ENCODE results near the gene PDE8A. TPM values are rescaled to one million over a fixed set of nuclear protein-coding genes. Genes with fewer than 3 reads are reported as not detected.
A peak's percentile ranks its signal among the peaks of the same experiment; 100 is the strongest.

Gene PDE8A
- total RNA-seq, 1 donor from 2014 or later: 8.6 TPM

DNA sequence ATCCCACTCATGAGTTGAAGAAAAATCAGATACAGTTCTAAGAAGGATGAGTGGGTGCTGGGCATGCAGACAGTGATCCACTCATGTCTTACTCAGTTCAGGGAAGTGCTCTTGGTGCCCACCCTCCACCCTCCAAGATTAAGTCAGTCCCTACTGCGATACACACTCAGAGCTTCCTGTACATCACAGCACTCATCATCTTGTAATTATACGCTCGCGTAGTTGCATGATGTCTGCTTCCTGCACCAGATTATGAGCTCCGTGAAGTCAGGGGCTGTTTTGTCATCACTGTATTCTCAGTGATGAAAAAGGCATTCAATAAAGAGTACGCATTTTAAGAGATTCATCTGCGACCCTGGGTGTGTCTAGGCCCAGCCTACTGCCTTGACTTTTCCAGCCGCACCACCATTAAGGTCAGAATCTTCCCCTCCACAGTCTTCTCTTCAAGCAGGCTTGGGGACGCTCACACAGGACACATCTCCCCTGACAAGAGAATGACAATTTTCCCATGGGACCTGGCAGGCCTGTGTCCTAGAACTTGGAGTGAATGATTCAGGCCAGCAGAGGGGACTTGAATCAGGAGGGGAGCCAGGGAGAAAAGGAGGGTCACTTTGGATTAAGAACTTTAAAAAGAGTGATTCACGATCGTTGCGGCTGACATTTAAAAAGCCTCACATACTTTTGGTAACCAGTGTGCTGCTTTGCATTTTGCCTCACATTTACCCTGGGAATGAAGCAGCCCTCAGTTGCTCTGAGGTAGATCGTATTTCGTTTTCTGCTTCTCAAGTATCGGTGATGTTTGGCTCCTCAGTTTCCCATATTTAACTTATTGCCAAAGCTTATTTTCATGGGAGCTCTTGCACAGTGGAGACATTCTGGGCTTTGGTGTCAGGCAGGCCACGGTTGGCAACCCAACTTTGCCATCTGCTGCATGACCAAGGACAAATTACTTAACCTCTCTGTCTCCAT lies 7.9 kb upstream of the PDE8A start:
- DNase-seq (ENCODE audit: low read depth, low spot score): no peak
- TF ChIP-seq, protein P1, sequence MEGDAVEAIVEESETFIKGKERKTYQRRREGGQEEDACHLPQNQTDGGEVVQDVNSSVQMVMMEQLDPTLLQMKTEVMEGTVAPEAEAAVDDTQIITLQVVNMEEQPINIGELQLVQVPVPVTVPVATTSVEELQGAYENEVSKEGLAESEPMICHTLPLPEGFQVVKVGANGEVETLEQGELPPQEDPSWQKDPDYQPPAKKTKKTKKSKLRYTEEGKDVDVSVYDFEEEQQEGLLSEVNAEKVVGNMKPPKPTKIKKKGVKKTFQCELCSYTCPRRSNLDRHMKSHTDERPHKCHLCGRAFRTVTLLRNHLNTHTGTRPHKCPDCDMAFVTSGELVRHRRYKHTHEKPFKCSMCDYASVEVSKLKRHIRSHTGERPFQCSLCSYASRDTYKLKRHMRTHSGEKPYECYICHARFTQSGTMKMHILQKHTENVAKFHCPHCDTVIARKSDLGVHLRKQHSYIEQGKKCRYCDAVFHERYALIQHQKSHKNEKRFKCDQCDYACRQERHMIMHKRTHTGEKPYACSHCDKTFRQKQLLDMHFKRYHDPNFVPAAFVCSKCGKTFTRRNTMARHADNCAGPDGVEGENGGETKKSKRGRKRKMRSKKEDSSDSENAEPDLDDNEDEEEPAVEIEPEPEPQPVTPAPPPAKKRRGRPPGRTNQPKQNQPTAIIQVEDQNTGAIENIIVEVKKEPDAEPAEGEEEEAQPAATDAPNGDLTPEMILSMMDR (conservative IDR thresholded peaks at IDR 0.05): no peak
- Mint-ChIP-seq H3K4me1 (peaks cover 13% of the 10 kb centered on the region), H3K9me3 (no peaks in the 10 kb centered on the region), H3K27ac (ENCODE audit: unreplicated experiment) (no peak overlapping the region), H3K36me3 (ENCODE audit: low read depth) (no peaks in the 10 kb centered on the region), H3K27me3 (ENCODE audit: low read depth) (peaks cover 13% of the 10 kb centered on the region), H3K4me3 (no peak overlapping the region)

DNA sequence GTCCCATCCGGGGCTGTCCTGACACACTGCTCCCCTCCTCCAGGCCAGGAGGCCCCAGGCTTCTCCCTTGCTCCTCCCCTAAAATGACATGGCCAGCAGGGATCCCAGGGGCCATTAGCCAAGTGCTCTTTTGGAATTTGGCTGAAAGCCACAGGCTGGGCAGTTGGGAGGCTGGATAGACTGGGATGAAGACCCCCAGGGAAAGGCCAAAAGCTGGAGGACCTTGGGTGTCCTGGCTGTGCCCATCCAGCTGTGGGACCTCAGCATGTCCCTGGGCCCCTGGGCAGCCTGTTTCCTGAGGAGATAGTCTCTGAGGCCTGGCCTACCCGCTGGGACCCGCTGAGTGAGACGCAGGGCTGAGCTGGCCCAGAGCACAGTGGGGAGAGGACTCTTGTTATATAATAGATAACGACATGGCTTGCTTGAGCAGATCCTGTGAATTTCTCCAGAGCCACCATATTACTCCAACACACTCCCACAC lies 5.7 kb upstream of the PDE8A start:
- Mint-ChIP-seq H3K9me3 (no peaks in the 10 kb centered on the region), H3K36me3 (ENCODE audit: low read depth) (no peaks in the 10 kb centered on the region), H3K4me3 (no peak overlapping the region), H3K4me1 (peaks cover 8% of the 10 kb centered on the region), H3K27ac (ENCODE audit: unreplicated experiment) (no peak overlapping the region), H3K27me3 (ENCODE audit: low read depth) (peaks cover 32% of the 10 kb centered on the region)
- DNase-seq (ENCODE audit: low read depth, low spot score): no peak
- TF ChIP-seq, protein P1 (conservative IDR thresholded peaks at IDR 0.05): no peak

DNA sequence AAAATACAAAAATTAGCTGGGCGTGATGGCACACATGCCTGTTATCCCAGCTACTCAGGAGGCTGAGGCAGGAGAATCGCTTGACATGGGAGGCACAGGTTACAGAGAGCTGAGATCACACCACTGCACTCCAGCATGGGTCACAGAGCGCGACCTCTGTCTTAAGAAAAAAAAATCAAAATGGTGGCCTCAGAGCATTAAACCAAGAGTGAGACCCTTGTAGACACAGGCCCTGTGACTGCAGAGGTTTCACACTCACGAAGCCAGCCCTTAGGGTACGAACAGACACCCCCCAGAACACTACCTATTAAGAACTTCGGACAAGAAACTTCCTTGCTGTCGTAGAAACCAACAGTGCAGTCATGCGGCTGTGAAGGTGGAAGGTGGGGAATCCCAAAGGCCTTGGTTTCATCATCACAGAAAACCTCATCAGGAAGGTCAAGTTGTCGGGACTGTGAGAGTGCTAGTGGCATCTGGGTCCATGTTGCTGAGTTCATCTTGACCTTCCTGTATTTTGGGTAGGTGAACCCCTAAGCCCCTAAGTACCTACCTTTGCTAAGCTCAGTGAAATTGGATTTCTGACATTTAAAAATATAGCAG lies 4.8 kb upstream of the PDE8A start:
- TF ChIP-seq, protein P1 (conservative IDR thresholded peaks at IDR 0.05): no peak
- Mint-ChIP-seq H3K9me3 (no peaks in the 10 kb centered on the region), H3K27me3 (ENCODE audit: low read depth) (peaks cover 32% of the 10 kb centered on the region), H3K4me3 (peak overlapping the region; percentile 38), H3K4me1 (peaks cover 8% of the 10 kb centered on the region), H3K27ac (ENCODE audit: unreplicated experiment) (no peak overlapping the region), H3K36me3 (ENCODE audit: low read depth) (no peaks in the 10 kb centered on the region)
- no peak for DNase-seq (ENCODE audit: low read depth, low spot score)

DNA sequence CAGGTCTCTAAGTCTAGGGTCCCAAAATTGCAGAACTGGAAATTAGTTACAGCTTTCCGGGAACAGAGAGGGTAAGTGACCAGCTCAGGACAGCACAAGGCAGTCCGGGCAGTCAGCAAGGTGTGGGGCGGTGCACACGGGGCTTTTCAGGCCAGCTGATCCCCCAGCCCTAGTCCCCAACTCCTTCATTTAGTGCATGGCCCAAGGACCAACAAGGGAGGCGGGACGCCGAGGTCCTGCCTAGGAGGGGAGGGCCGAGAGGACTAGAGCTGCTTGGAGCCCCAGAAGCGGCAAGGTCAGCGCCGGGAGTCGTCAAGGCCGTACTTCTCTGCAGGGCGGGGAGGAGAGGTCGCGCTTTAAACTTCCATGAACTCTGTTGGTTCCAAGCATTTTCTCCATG lies 2.0 kb upstream of the PDE8A start:
- Mint-ChIP-seq H3K27me3 (ENCODE audit: low read depth) (peaks cover 55% of the 10 kb centered on the region), H3K36me3 (ENCODE audit: low read depth) (no peaks in the 10 kb centered on the region), H3K27ac (ENCODE audit: unreplicated experiment) (no peak overlapping the region), H3K4me3 (peak overlapping the region; percentile 88), H3K9me3 (no peaks in the 10 kb centered on the region), H3K4me1 (peaks cover 13% of the 10 kb centered on the region)
- TF ChIP-seq, protein P1 (conservative IDR thresholded peaks at IDR 0.05): no peak
- DNase-seq (ENCODE audit: low read depth, low spot score): no peak

DNA sequence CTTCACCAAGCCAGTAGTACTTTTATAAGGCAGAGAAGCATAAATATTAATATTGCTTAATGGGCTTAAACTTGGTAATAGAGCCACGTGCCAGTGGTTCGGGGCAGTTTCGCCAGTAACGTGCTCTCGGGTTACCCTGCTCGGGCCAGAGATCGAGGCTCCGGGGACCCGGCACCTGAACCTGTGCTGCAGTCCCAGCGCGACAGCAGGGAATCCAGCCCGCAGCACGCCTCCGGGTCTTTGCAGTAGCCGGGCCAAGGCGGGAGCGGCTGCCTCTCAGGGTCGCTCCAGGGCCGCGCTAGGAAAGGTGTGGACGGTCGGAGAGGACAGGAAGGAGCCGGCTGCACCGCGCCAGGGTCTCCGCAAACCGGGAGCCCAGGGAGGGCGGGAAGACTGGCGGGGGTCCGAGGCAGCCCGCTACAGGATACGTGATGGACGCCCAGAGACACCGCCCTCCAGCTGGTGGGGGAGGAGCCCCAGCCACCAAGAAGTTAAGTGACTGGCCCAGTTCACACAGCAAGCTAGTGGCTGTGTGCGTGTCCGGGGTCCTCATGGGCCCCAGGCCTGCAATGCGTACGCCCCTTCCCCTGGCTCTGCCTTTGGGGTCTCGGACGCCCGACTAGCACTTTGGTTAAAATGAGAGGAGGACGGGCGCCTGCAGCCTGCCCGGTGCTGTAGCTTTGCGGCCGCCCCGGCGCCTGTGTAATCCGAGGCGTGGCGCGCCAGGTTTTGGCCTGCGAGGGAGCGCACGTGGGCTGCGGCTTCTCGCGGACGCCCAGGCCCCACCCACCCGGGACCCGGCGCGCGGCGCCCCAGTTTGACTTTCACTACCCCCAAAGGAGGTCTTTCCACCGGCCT lies 1.2 kb upstream of the PDE8A start:
- DNase-seq (ENCODE audit: low read depth, low spot score): peak; percentile 68
- Mint-ChIP-seq H3K4me3 (peak overlapping the region; percentile 89), H3K9me3 (no peaks in the 10 kb centered on the region), H3K27me3 (ENCODE audit: low read depth) (peaks cover 63% of the 10 kb centered on the region), H3K4me1 (peaks cover 13% of the 10 kb centered on the region), H3K27ac (ENCODE audit: unreplicated experiment) (no peak overlapping the region), H3K36me3 (ENCODE audit: low read depth) (no peaks in the 10 kb centered on the region)
- TF ChIP-seq, protein P1 (conservative IDR thresholded peaks at IDR 0.05): no peak
